K562 (cell line): ENCODE measurements around the gene GABRA5. TPM values are rescaled to one million over a fixed set of nuclear protein-coding genes. Genes with fewer than 3 reads are reported as not detected.

Experiments used
- CEBPG ChIP-seq, 3 experiments: fragments of 200-800 bp in 1 of 3; sonication (Bioruptor generic) in 1 of 3; sonication (generic) in 1 of 3; formaldehyde crosslinking in 1 of 3; IDR thresholded peaks in 2 of 3; conservative IDR thresholded peaks in 1 of 3; 2 replicates each; pipeline versions ENCODE4 v1.6.1 to v1.8.0; 2016 to 2022; ENCODE audit warnings: missing compliant biosample characterization in 2 of 3, missing genetic modification characterization in 2 of 3, mild to moderate bottlenecking in 1 of 3, missing genetic modification reagents in 1 of 3
- EP300 ChIP-seq: IDR thresholded peaks from 2 replicates; pipeline ENCODE4 v1.6.1; 2012; ENCODE audit warnings: low read length, improper control_type of control experiment
- ID3 ChIP-seq, 2 experiments: fragments of 250-450 bp in 1 of 2; fragments of 450-650 bp in 1 of 2; sonication (Bioruptor Pico) in 1 of 2; IDR thresholded peaks; 2 replicates each; pipeline versions ENCODE4 v1.6.1 to v1.8.0; 2016 to 2021; ENCODE audit warnings: mild to moderate bottlenecking in 2 of 2, moderate library complexity in 2 of 2, missing compliant biosample characterization in 1 of 2, missing genetic modification characterization in 1 of 2
- OTX1 ChIP-seq: fragments of 450-650 bp; formaldehyde crosslinking; IDR thresholded peaks from 2 replicates; pipeline ENCODE4 v1.4.0; 2022; ENCODE audit warnings: mild to moderate bottlenecking
- TARDBP ChIP-seq: fragments of 450-650 bp; IDR thresholded peaks from 2 replicates; pipeline ENCODE4 v1.6.1; 2016
- ZNF511 ChIP-seq: sonication (generic); formaldehyde crosslinking; IDR thresholded peaks from 2 replicates; pipeline ENCODE4 v1.8.0; 2022; ENCODE audit warnings: mild to moderate bottlenecking, missing genetic modification reagents
- ZNF609 ChIP-seq: sonication (generic); formaldehyde crosslinking; IDR thresholded peaks from 2 replicates; pipeline ENCODE4 v1.8.1; 2023; ENCODE audit warnings: missing genetic modification reagents, mild to moderate bottlenecking, borderline replicate concordance
- polyA plus RNA-seq, 8 experiments: library from polyadenylated mRNA; depleted of rRNA in 4 of 8; stranded (reverse) in 5 of 8; unstranded in 3 of 8; fragments of >200 nt; fragmentation: Nextera tagmentation in 2 of 8; fragmentation: Illumina TruSeq in 1 of 8; extraction: Ambion mirVana in 2 of 8; extraction: Trizol in 1 of 8; gene quantifications; 2 replicates each; pipeline versions ENCODE4 v1.2.1 to v1.2.3, GENCODE V29; 2011 to 2014; ENCODE audit warnings: inconsistent platforms in 1 of 8, missing spikeins in 1 of 8
- total RNA-seq, 7 experiments: library from RNA; depleted of rRNA in 6 of 7; stranded (reverse); fragments of >200 nt in 6 of 7; fragmentation: Illumina TruSeq in 2 of 7; extraction: Trizol in 2 of 7; gene quantifications; 2 replicates each; pipeline versions ENCODE4 v1.2.1 to v1.2.3, GENCODE V29; 2011 to 2021; ENCODE audit warnings: low replicate concordance in 1 of 7

GABRA5 gene
- total and polyA plus RNA-seq, 9 of the 15 experiments (the other 6 are each of a cell fraction or from before 2014, with no cell fraction given) = not detected

- TF ChIP-seq ID3 (CRISPR knock-in tag; IDR thresholded peaks at IDR 0.05) = no peak
- no peak for TF ChIP-seq ID3 (tag; IDR thresholded peaks at IDR 0.05)
- no peak for TF ChIP-seq EP300
- no peak for TF ChIP-seq OTX1 (CRISPR knock-in tag)
- TF ChIP-seq CEBPG (CRISPR knock-in tag; IDR thresholded peaks at IDR 0.05) = no peak
- no peak for TF ChIP-seq CEBPG (tag; conservative IDR thresholded peaks at IDR 0.05 in 1 of 2, IDR thresholded peaks at IDR 0.05 in 1 of 2)
- TF ChIP-seq ZNF511 (CRISPR knock-in tag) = no peak
- no peak for TF ChIP-seq TARDBP
- TF ChIP-seq ZNF609 (CRISPR knock-in tag) = no peak
These were observed 23.6 kb downstream of the GABRA5 start (continued) for GRCh38 chr15:26890451-26890850.
